ELR (cell line): ENCODE data around the gene PHF1.

Experiments
- DNase-seq: peaks from one replicate; pipeline ENCODE4 v3.0.0-alpha.2; 2015; ENCODE audit warnings: low read depth

Gene PHF1

DNA sequence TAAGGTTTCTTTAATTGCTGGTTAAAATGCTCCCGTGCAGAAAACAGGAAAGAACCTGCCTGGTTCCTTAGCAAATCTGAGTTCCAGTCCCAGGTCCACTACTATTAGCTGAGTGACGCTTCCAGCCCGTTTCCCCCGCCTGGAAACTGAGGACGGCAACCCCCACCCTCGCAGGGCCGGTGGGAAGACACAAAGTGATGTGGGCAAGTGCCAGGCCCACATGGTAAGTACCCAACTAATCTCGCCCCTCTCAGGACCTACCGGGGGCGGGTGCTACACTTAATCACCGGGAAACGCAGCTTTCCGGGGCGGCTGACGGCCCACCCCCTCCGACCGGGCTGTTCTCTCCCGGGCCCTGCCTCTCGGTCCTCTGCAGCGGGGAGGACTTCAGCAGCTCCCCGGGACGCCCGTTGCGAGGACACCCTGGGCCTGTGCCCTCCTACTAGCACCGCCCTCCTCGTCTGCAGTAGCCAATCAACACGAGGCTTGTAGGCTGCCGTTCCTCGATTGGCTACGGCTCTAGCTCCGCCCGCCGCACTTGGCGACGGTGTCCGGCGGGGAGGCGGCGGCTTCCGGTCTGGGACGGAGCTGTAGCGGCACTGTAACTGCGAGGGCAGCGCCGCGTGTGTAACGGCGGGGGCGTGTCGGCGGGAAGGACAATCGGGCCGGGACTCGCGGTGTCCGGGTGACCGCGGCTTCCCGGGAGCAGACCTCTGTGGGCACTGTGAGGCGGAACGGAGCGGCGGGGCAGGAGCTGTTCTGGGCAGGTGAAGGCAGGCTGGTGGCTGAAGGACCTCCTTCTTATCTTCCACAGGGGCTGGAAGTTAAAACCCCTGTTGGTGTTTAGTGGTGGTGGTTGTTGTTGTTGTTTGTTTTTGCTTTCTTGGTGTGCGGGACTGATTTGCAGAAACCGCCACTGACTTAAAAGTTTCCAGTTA is 43.5 kb downstream of the PHF1 start, which contains the start of gene ZBTB9:
Gene ZBTB9 (plus strand): TSS at position 568 of the 938 bp plus-strand sequence. CDS start 525 bp downstream, outside the sequence.
- peak; percentile 98 for DNase-seq

GRCh38 chr6:33455051-33455450 is 44.2 kb downstream of the PHF1 start:
- DNase-seq = peak; percentile 9

GRCh38 chr6:33456156-33456555 is 45.3 kb downstream of the PHF1 start:
- DNase-seq = no peak

- no peak for DNase-seq
Measured at GRCh38 chr6:33458676-33459075, 47.9 kb downstream of the PHF1 start.

DNA sequence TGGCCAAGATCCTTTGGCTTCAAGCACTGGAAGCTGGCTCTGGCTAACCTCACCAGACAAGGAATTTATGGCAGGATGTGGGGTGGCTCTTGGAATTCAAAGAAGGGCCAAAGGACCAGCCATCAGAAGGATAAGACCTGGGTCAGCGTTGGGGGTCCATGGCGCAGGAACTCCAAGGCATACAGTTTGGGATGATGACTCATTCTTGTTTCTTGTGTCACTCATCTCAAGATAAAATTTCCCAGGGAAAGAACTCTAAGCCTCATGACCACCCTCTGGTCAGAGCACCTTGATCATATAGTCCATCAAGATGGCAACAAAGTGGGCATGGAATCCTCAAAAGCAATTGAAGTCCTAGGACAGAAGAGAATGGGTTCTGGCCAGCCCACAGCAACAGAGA is 48.4 kb downstream of the PHF1 start:
- no peak for DNase-seq
